Fibroblast of villous mesenchyme (primary cell): ENCODE results near the gene TFF2. TPM values are rescaled to one million over a fixed set of nuclear protein-coding genes. Genes with fewer than 3 reads are reported as not detected.

Source experiments
- DNase-seq: peaks from one replicate; pipeline ENCODE4 v3.0.0-alpha.2; 2010; ENCODE audit warnings: low read depth
- H3K4me3 ChIP-seq: 2 replicates; pipeline ENCODE4 v1.5.1; 2011; ENCODE audit warnings: low read depth, mild to moderate bottlenecking, low read length
- total RNA-seq: library from RNA; depleted of rRNA; stranded (reverse); fragments of >200 nt; gene quantifications from 2 replicates; pipeline ENCODE4 v1.2.3, GENCODE V29; 2012
- TF ChIP-seq, protein P1 (sequence below): IDR thresholded peaks from 2 replicates; pipeline ENCODE4 v1.5.1; 2012; ENCODE audit warnings: low read depth, mild to moderate bottlenecking, low read length; ENCODE audit not compliant: insufficient read depth

TFF2 gene
- total RNA-seq, 1 donor = not detected

DNA sequence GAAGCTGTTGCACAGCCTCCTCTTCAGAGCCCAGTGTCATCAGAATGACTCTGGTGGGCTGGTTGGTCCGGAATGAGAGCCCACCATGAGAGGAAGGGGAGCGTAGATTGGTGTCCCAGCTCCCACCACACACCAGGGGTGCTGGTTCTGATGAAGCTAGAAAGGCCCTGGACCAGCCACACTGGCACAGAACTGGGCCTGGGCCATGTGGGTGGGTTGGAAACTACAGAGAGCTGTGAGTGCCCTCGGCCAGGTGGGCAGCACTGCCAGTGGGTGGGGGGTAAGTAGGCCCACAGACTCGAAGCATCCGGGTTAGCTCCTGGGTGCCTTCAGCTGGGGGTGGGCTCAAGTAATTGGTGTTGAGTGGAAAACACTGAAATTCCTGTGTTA lies 27.2 kb upstream of the TFF2 start:
- DNase-seq = no peak
- TF ChIP-seq, protein P1, sequence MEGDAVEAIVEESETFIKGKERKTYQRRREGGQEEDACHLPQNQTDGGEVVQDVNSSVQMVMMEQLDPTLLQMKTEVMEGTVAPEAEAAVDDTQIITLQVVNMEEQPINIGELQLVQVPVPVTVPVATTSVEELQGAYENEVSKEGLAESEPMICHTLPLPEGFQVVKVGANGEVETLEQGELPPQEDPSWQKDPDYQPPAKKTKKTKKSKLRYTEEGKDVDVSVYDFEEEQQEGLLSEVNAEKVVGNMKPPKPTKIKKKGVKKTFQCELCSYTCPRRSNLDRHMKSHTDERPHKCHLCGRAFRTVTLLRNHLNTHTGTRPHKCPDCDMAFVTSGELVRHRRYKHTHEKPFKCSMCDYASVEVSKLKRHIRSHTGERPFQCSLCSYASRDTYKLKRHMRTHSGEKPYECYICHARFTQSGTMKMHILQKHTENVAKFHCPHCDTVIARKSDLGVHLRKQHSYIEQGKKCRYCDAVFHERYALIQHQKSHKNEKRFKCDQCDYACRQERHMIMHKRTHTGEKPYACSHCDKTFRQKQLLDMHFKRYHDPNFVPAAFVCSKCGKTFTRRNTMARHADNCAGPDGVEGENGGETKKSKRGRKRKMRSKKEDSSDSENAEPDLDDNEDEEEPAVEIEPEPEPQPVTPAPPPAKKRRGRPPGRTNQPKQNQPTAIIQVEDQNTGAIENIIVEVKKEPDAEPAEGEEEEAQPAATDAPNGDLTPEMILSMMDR = no peak
- H3K4me3 ChIP-seq = no peak overlapping the region

DNA sequence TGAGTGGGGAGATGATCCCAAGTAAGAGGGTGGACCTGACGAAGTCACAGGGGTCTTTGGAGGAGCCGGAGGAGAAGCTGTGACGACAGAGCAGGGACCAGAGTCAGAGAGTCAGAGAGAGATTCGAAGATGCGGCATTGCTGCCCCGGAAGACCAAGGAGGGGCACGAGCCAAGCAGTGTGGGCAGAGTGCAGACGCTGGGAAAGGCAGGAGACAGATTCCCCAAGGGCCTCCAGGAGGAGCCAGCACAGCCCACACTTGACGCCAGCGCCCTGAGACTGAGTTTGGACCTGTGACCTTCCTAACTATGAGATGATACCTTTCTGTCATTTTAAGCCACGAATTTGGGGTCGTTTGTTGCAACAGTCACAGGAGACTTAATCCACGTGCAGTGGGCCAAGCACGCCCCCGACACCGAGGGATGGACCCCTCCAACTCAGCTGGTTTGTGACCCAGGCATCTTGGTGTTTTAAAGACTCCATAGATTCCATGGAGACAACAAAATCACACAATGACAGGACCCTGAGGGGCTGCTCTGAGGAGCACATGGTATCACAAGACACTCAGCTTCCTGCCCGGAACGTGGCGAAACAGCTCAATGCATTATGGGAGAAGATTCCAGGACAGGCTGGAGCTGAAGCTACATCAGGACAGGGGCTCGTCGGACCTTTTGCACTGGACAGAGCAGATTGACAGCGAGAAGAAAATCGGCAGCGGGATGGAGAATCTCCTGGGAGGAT lies 26.6 kb upstream of the TFF2 start:
- H3K4me3 ChIP-seq = no peak overlapping the region
- TF ChIP-seq, protein P1 = no peak
- DNase-seq = no peak

GRCh38 chr21:42376338-42376982 lies 25.7 kb upstream of the TFF2 start:
- TF ChIP-seq, protein P1 = no peak
- no peak for DNase-seq
- H3K4me3 ChIP-seq = no peak overlapping the region

GRCh38 chr21:42375966-42376337 lies 25.2 kb upstream of the TFF2 start:
- H3K4me3 ChIP-seq = no peak overlapping the region
- no peak for DNase-seq
- TF ChIP-seq, protein P1 = no peak

GRCh38 chr21:42375506-42375905 lies 24.7 kb upstream of the TFF2 start:
- no peak overlapping the region for H3K4me3 ChIP-seq
- TF ChIP-seq, protein P1 = no peak
- DNase-seq = no peak

DNA sequence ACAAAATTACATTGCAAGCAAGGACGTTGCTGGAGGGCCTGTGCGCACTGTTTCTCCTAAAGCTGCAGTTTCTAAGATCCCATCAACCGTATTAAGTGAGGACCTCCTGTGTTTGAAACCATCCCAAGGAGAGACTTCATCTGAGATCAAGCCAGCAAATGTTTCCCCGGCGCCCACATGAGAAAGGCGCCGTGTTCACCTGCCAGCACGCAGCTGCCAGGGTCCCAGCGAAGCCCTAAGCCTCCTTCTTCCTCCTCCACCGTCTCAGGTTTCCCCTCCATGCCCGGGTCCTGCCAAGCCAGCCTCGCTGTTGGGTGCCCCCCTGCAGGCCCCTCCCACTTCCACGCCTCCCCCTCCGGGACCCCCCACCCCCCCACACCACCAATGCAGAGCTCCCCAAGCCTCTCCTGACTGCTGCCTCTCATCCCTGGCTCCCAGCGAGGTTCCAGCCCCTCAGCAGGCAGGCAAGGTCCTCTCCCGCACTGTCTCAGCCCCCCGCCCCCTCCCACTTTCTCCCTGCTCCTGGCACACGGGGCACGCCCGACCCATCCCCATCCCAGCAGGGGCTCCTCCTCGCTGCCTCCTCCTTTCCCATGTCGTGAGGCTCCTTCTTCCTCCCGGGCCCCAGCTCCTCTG lies 24.2 kb upstream of the TFF2 start:
- DNase-seq = no peak
- TF ChIP-seq, protein P1 = no peak

More for the DNA sequence above, 24.2 kb upstream of the TFF2 start:
- no peak overlapping the region for H3K4me3 ChIP-seq
